ENCODE data around the gene RNF20. TPM values are rescaled to one million over a fixed set of nuclear protein-coding genes. Genes with fewer than 3 reads are reported as not detected.
"Not testable (repeated sequence)": the region's sequence is repeated elsewhere in the genome, so short reads cannot be mapped to it uniquely, and the experiment has no call there.

RNF20 gene
- total RNA-seq, 1 donor from 2014 or later, result 52.2 TPM

- no peak overlapping the region for H3K4me3 Mint-ChIP-seq
- H3K4me1 Mint-ChIP-seq (ENCODE audit: unreplicated experiment), result peaks cover 17% of the 10 kb centered on the region
- no peaks in the 10 kb centered on the region for H3K9me3 Mint-ChIP-seq
- no peak for DNase-seq (ENCODE audit: extremely low spot score, unreplicated experiment)
- H3K36me3 Mint-ChIP-seq, result peaks cover 8% of the 10 kb centered on the region
- no peak overlapping the region for H3K27ac Mint-ChIP-seq
- H3K27me3 Mint-ChIP-seq, result no peaks in the 10 kb centered on the region
- TF ChIP-seq CTCF (conservative IDR thresholded peaks at IDR 0.05), result no peak
These were observed 3.3 kb downstream of the RNF20 start for GRCh38 chr9:101536938-101537337.

- H3K4me1 Mint-ChIP-seq (ENCODE audit: unreplicated experiment), result peaks cover 5% of the 10 kb centered on the region
- TF ChIP-seq CTCF (conservative IDR thresholded peaks at IDR 0.05), result no peak
- no peak for DNase-seq (ENCODE audit: extremely low spot score, unreplicated experiment)
- H3K36me3 Mint-ChIP-seq, result peaks cover 8% of the 10 kb centered on the region
- H3K27me3 Mint-ChIP-seq, result no peaks in the 10 kb centered on the region
- H3K9me3 Mint-ChIP-seq, result no peaks in the 10 kb centered on the region
- no peak overlapping the region for H3K27ac Mint-ChIP-seq
- H3K4me3 Mint-ChIP-seq, result no peak overlapping the region
These were observed 6.4 kb downstream of the RNF20 start for GRCh38 chr9:101540069-101540468.

GRCh38 chr9:101543098-101543735 lies 9.6 kb downstream of the RNF20 start:
- DNase-seq (ENCODE audit: extremely low spot score, unreplicated experiment), result no peak
- no peak overlapping the region for H3K4me3 Mint-ChIP-seq
- H3K9me3 Mint-ChIP-seq, result no peaks in the 10 kb centered on the region

GRCh38 chr9:101549472-101550098 lies 15.9 kb downstream of the RNF20 start:
- H3K27me3 Mint-ChIP-seq; H3K4me1 Mint-ChIP-seq (ENCODE audit: unreplicated experiment); DNase-seq (ENCODE audit: extremely low spot score, unreplicated experiment); H3K4me3 Mint-ChIP-seq; H3K27ac Mint-ChIP-seq; H3K9me3 Mint-ChIP-seq: not testable (repeated sequence)
- peaks cover 67% of the 10 kb centered on the region for H3K36me3 Mint-ChIP-seq
- TF ChIP-seq CTCF (conservative IDR thresholded peaks at IDR 0.05), result peak; percentile 64

More at GRCh38 chr9:101543098-101543735, 9.6 kb downstream of the RNF20 start:
- peaks cover 24% of the 10 kb centered on the region for H3K36me3 Mint-ChIP-seq
- H3K4me1 Mint-ChIP-seq (ENCODE audit: unreplicated experiment), result no peaks in the 10 kb centered on the region
- no peaks in the 10 kb centered on the region for H3K27me3 Mint-ChIP-seq
- no peak for TF ChIP-seq CTCF (conservative IDR thresholded peaks at IDR 0.05)
- H3K27ac Mint-ChIP-seq, result no peak overlapping the region

GRCh38 chr9:101561740-101562139 lies 28.1 kb downstream of the RNF20 start:
- Mint-ChIP-seq H3K27ac (no peak overlapping the region), H3K4me3 (no peak overlapping the region), H3K9me3 (peaks cover 14% of the 10 kb centered on the region), H3K27me3 (no peaks in the 10 kb centered on the region), H3K36me3 (peaks cover 67% of the 10 kb centered on the region), H3K4me1 (ENCODE audit: unreplicated experiment) (no peaks in the 10 kb centered on the region)
- TF ChIP-seq CTCF (conservative IDR thresholded peaks at IDR 0.05), result no peak
- DNase-seq (ENCODE audit: extremely low spot score, unreplicated experiment), result no peak
